ENCODE results near the gene NR6A1.

GRCh38 chr9:124794902-124795491 lies 23.9 kb upstream of the NR6A1 start:
- peak in 1 of 2 donors; percentile 40 for TF ChIP-seq CTCF (conservative IDR thresholded peaks at IDR 0.05 in 1 of 2, IDR thresholded peaks at IDR 0.05 in 1 of 2; ENCODE audit: extremely low read depth in 1 of 2, insufficient read depth in 1 of 2, low read depth in 1 of 2, low read length in 2 of 2)
- TF ChIP-seq EZH2 (IDR thresholded peaks at IDR 0.05; ENCODE audit: borderline replicate concordance, low read length) = no peak

All from mammary epithelial cell (primary cell).